GM18499 (cell line): Measurements from ENCODE around the gene MMP3.
"Not testable (repeated sequence)": the region's sequence is repeated elsewhere in the genome, so short reads cannot be mapped to it uniquely, and the experiment has no call there.

Experiments
- ATAC-seq: cut with Tn5 transposase; IDR thresholded peaks from one replicate; pipeline ENCODE4 v1.9.1; 2021; ENCODE audit warnings: moderate number of reproducible peaks; ENCODE audit not compliant: insufficient read depth, unreplicated experiment

Gene MMP3

DNA sequence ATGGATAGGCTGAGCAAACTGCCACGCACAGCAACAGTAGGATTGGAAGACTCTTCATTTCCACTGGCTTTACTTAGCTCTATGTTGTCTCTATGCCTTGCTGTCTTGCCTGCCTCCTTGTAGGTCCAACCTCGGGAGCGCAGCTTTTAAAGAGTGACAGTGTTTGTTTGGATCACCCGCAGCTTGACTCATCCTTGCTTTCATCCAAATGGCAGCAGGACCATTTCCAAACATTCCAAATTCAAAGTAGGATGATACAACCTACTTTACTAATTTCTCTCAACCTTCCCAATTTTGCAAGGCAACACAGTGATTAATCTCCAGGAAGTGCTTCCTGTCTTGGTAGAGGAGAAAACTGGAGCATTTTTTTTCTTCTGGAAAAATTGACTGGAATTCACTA lies at the start of gene MMP3:
TSS of gene MMP3 (minus strand) at position 121 of the 400 bp plus-strand sequence. CDS start at position 58, 63 bp downstream.
- ATAC-seq: no peak

GRCh38 chr11:102891736-102892135 lies 48.3 kb upstream of the MMP3 start:
- no peak for ATAC-seq

- no peak for ATAC-seq
Observed at GRCh38 chr11:102886999-102887398, 43.6 kb upstream of the MMP3 start.

- no peak for ATAC-seq
Observed at GRCh38 chr11:102883141-102883540, 39.7 kb upstream of the MMP3 start.

DNA sequence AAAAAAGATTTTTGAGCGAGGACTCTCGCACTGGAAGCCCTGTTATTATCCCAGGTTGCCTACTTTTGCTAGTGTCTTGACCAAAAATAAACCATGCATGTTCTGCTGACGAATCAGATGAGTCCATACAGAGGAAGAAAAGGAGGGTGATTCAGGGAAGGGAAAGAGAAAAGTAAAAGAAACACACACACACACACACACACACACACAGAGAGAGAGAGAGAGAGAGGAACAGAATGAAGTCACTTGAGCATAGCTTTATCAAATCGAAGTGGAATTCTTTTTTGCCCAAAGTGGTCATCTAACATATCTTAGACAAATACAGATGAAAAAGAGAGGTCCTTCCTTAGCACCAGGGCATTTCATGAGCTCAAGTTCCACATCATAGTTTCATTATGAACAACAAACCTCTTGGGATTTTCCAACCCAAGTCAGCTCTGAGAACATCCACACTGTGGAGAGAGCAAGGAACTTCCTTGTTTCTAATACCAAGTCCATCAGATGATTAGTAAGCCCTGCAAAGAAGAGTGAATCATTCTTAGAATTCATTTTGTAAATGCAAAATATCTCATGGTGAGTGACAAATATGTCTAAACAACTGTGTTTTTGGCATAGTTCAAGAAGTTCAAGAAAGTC lies 39.1 kb upstream of the MMP3 start:
- peak; percentile 75 for ATAC-seq

DNA sequence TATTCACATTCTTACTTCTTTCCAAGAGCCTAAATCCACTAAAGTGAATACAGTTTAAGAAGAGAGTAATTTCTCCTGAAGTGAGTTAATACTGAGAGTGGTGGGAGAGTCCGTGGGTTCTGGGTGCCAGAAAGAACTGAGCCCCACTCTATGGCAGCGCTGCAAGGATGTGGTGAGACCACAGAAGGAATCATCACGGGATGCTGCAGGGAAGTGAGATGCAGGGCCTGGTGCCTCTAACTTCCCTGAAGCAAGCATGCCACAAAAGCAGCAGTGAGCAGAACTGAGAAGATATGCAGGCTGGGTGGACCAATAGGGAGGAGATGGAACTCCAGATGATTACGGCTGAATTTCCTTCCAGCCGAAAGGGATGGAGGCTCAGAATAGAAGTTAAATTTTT lies 36.4 kb upstream of the MMP3 start:
- ATAC-seq: no peak

DNA sequence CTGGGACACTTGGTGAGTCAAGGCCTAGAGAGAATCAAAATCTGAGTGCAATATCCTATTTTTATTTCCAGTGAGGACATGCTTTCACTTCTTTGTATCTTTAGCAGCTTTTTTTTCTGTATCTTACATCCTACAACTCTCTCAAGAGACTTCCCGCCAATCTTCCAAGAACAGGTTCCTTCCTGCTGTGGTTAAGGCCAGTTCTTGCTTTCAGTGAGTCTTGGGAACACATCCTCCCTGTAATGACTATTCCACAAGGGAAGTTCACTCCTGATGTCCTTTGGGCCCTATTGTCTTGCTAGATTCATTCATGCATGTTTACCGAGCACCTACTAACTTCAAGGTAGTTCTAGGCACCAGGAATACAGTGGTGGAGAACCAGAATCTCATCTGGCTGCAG lies 35.2 kb upstream of the MMP3 start:
- ATAC-seq: no peak

- ATAC-seq: no peak
Observed at GRCh38 chr11:102874852-102875251, 31.4 kb upstream of the MMP3 start, which contains the start of gene MMP12. Gene MMP12, minus strand, starts transcription at chr11:102874982. Its CDS starts 45 bp downstream, at chr11:102874937.

GRCh38 chr11:102869354-102869964 lies 26.1 kb upstream of the MMP3 start:
- ATAC-seq: not testable (repeated sequence)

DNA sequence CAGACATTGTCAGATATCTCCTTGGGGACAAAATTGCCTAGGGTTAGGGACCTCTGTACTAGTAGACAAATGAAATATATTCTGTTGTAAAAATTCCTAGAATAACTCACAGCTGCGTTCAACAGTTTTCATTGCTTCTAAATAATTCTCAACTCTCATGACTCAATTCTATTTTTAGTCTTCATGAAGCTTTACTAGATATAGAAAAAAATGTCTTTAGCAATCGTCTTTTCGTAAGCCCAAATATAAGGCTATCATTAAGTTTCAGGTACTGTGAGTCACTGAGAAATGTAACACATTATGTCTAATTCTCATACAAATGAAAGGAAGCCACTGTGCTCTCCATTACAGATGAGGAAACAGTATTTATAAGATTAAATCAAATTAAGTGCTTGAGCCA lies 24.9 kb upstream of the MMP3 start:
- no peak for ATAC-seq

GRCh38 chr11:102864724-102865123 lies 21.3 kb upstream of the MMP3 start:
- ATAC-seq: no peak

GRCh38 chr11:102853956-102854355 lies 10.5 kb upstream of the MMP3 start:
- ATAC-seq: no peak

DNA sequence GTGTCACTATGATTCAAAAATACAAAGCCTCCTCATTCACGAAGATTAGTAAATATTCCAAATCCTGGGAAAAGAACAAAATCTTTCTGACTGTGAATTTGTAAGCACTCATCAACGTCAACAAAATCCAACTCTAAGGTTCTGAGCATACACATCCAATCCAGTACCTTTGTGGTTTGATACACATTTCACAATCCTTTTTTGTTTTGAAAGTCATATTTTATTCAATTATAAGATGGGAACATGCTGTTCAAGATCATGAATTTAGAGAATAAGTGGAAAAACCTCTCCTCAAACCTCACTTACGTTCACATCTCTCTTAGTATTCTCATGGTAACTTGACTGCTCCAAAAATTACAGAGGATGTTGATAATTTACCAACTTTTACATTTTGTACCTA lies 9.6 kb upstream of the MMP3 start:
- no peak for ATAC-seq

DNA sequence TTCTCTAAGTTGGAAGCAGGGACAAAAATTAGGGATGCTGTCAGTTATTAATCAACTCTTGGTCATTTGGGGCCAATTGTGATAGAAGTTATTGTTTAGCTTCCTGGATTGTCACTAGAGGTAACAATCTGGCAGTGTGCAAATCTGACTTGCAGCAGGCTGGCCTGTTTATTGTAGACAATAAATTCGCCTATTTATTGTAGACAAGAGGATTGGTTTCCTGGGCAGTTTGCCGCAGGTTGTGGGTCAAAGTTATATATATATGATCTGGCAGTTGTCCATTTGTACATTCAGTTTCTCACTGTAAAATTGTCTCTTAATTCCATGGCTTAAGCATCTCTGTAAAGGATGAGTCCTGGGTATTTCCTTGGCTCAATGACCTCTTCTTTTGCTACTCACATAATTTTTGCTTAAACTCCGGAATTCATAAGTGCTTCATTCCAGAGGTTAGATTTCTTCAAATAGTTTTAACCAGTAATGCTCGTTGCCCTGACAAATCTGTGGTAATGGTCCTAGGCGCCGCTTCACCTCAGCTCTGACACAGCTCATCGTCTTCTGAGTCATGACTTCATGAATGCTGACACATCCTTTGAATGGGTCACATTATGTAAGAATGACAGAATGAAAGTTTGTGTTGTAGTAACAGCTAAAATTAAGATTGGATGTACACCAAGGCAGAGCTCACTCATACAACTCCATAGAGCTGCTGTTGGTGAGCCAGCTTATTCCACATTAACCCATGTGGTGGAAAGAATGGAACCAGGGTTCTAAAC lies 7.8 kb upstream of the MMP3 start:
- ATAC-seq: no peak

GRCh38 chr11:102849311-102849710 lies 5.9 kb upstream of the MMP3 start:
- no peak for ATAC-seq

- no peak for ATAC-seq
Observed at GRCh38 chr11:102846292-102846691, 2.9 kb upstream of the MMP3 start.

DNA sequence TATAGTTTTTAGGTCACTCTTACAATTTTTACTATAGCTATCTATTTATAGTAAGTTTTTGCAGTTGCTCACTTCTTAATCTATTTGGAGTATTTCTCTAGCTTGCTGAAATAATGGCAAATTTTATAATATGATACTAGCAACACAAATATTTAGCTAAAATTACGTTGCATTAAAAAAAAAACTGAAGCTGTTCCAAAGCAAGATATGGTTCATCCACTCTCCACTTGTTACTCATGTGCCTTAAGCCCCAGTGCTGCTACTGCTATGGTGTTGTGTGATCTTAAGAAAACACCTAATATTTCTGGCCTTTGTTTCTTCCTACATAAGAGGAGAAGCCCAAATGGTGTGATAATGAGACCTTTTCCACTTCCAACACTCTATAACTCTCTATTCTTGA lies 479 bp downstream of the MMP3 start:
- no peak for ATAC-seq

- ATAC-seq: no peak
Observed at GRCh38 chr11:102840018-102840417, 3.4 kb downstream of the MMP3 start.

GRCh38 chr11:102837646-102838045 lies 5.8 kb downstream of the MMP3 start:
- ATAC-seq: no peak

GRCh38 chr11:102837156-102837555 lies 6.3 kb downstream of the MMP3 start:
- no peak for ATAC-seq

GRCh38 chr11:102836290-102836875 lies 7.0 kb downstream of the MMP3 start:
- no peak for ATAC-seq
